ENCODE data around the gene RHEBL1. TPM values are rescaled to one million over a fixed set of nuclear protein-coding genes. Genes with fewer than 3 reads are reported as not detected.
A peak's percentile ranks its signal among the peaks of the same experiment; 100 is the strongest.

The RHEBL1 gene
- total RNA-seq, 1 experiment from 2014 or later: 1.3 TPM

DNA sequence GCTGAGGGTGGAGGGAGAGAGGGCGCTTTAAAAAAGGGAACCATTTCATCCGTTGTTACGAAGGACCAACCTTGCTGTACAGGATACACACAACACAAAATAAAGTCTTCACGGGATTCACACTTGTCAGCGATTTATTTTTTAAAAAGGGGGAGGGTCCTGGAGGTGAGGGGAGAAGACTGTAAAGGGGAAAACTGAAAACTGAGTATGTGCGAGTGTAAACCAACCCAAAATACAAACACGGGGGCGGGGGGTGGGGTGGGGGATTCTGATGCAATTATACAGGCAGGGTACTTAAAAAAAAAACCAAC, 50.7 kb downstream of the RHEBL1 start:
- Histone ChIP-seq H3K27me3 (replicated peaks; ENCODE audit: insufficient read depth, low read depth, low read length, poor library complexity) (no peaks in the 10 kb centered on the region), H3K4me1 (ENCODE audit: insufficient read depth, low read length, poor library complexity, severe bottlenecking) (peaks cover 16% of the 10 kb centered on the region), H3K4me3 (ENCODE audit: low read depth, low read length, poor library complexity, severe bottlenecking) (peak overlapping the region; percentile 82), H3K27ac (ENCODE audit: low read depth, low read length, poor library complexity, severe bottlenecking) (peak overlapping the region; percentile 95), H3K36me3 (ENCODE audit: insufficient read depth, low read length, poor library complexity, severe bottlenecking) (peaks cover 34% of the 10 kb centered on the region), H3K9me3 (ENCODE audit: low read depth, low read length, poor library complexity, severe bottlenecking) (no peaks in the 10 kb centered on the region)
- ChIA-PET POLR2A (ENCODE audit: low non-redundant PET) (no interaction called here), CTCF (interaction anchor here (0.6 to 1.0 kb wide), 3 partner anchors 22 to 167 kb away, joined by 3 to 4 read pairs (median 3); no protein-coding TSS in a partner anchor)
- DNase-seq (ENCODE audit: low spot score): no peak
- no peak for TF ChIP-seq EZH2 (IDR thresholded peaks at IDR 0.05; ENCODE audit: borderline replicate concordance, low read depth, low read length, poor library complexity, severe bottlenecking)
- no peak for TF ChIP-seq CTCF (conservative IDR thresholded peaks at IDR 0.05; ENCODE audit: low read depth, low read length)
- intact Hi-C loops (cut with micrococcal nuclease; ENCODE audit: unreplicated experiment): no loop called here
- BruUV-seq (replicated peaks): TSS peak; percentile 96

DNA sequence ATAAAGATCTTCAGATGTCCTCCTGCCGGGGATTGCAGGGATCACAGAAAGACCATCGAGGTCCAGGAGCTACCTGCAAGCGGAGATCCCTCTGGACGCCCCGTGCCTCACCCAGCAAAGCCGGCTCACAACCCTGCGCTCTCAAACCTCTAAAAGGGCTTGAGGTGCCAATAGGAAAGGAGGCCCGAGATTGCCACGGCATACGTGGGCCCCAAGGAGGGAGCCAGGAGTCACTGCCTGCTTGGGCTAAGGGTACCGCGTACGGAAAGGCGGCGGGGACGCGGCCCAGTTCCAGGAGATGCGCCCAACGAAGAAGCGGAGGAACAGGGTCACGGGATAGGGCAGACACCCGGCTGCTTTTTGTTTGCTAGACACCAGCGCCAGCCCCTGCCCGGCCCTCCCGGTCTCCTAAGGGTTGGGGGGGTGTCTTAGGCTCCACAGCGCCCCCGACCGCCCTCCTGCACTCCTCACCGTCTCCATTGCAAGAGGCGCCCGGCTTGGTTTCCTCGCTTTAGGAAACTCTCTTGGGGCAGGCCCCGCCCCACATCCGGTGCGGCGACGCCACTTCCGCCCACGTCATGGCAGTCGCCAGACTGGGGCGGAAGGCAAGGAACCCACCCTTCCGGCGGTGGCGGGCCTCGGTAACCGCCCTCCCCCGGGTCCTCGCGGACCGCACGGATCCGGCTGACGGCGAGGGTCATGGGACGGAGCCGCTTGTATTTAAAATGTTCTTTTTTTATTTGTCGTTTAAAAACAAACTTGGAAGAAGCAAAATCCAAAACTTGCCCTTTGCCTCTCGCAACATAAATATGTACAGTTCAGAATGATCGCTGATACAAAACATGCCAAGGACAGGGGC, 51.3 kb downstream of the RHEBL1 start, which contains the start of gene PRKAG1:
TSS of gene PRKAG1 (minus strand) at position 516 of the 859 bp plus-strand sequence. CDS start at position 480, 36 bp downstream.
- Histone ChIP-seq H3K36me3 (ENCODE audit: insufficient read depth, low read length, poor library complexity, severe bottlenecking) (peaks cover 28% of the 10 kb centered on the region), H3K27ac (ENCODE audit: low read depth, low read length, poor library complexity, severe bottlenecking) (peak within 1 kb of the TSS; percentile 95), H3K9me3 (ENCODE audit: low read depth, low read length, poor library complexity, severe bottlenecking) (no peaks in the 10 kb centered on the region), H3K4me3 (ENCODE audit: low read depth, low read length, poor library complexity, severe bottlenecking) (peak within 1 kb of the TSS; percentile 82), H3K4me1 (ENCODE audit: insufficient read depth, low read length, poor library complexity, severe bottlenecking) (peaks cover 16% of the 10 kb centered on the region), H3K27me3 (replicated peaks; ENCODE audit: insufficient read depth, low read depth, low read length, poor library complexity) (no peaks in the 10 kb centered on the region)
- POLR2A ChIA-PET (ENCODE audit: low non-redundant PET): no interaction called here
- DNase-seq (ENCODE audit: low spot score): peak; percentile 98
- peak; percentile 69 for TF ChIP-seq CTCF (conservative IDR thresholded peaks at IDR 0.05; ENCODE audit: low read depth, low read length)
- no peak for TF ChIP-seq EZH2 (IDR thresholded peaks at IDR 0.05; ENCODE audit: borderline replicate concordance, low read depth, low read length, poor library complexity, severe bottlenecking)
- CTCF ChIA-PET: interaction anchor here (0.6 to 1.0 kb wide), 3 partner anchors 21 to 166 kb away, joined by 4 to 6 read pairs (median 4); no protein-coding TSS in a partner anchor
- intact Hi-C loops (cut with micrococcal nuclease; ENCODE audit: unreplicated experiment): no loop called here
- BruUV-seq (replicated peaks): TSS peak; percentile 44

DNA sequence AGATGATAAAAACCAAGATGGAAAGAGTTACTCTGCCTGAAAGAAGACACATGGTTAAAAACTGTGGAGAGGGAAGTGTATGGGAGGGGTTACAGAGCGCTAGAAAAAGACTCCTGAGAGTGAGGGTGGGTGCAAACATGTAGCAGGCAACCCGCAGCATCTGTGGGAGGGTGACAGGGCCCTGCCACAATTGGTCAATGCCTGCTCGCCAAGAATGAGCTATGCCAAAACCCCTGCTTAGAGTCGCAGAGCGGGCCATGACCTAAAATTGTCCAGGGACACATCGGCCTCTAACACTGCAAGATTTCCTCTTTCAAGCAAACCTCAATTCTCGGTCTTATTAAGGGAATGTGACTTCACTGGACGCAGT, 51.9 kb downstream of the RHEBL1 start:
- Histone ChIP-seq H3K9me3 (ENCODE audit: low read depth, low read length, poor library complexity, severe bottlenecking) (no peaks in the 10 kb centered on the region), H3K4me3 (ENCODE audit: low read depth, low read length, poor library complexity, severe bottlenecking) (peak overlapping the region; percentile 82), H3K27me3 (replicated peaks; ENCODE audit: insufficient read depth, low read depth, low read length, poor library complexity) (no peaks in the 10 kb centered on the region), H3K27ac (ENCODE audit: low read depth, low read length, poor library complexity, severe bottlenecking) (peak overlapping the region; percentile 95), H3K4me1 (ENCODE audit: insufficient read depth, low read length, poor library complexity, severe bottlenecking) (peaks cover 16% of the 10 kb centered on the region), H3K36me3 (ENCODE audit: insufficient read depth, low read length, poor library complexity, severe bottlenecking) (peaks cover 23% of the 10 kb centered on the region)
- TF ChIP-seq CTCF (conservative IDR thresholded peaks at IDR 0.05; ENCODE audit: low read depth, low read length): no peak
- no peak for TF ChIP-seq EZH2 (IDR thresholded peaks at IDR 0.05; ENCODE audit: borderline replicate concordance, low read depth, low read length, poor library complexity, severe bottlenecking)
- CTCF ChIA-PET: interaction anchor here (0.6 to 1.0 kb wide), 2 partner anchors 21 to 82 kb away, joined by 4 to 6 read pairs; no protein-coding TSS in a partner anchor
- no peak for DNase-seq (ENCODE audit: low spot score)
- POLR2A ChIA-PET (ENCODE audit: low non-redundant PET): no interaction called here
- BruUV-seq (replicated peaks): no TSS peak
- intact Hi-C loops (cut with micrococcal nuclease; ENCODE audit: unreplicated experiment): no loop called here

Measured in A673 (cell line).